Natural killer cell (primary cell): Measurements from ENCODE around the gene GNS. TPM values are rescaled to one million over a fixed set of nuclear protein-coding genes. Genes with fewer than 3 reads are reported as not detected.

ENCODE experiments used
- ATAC-seq, 3 donors: fragments of 150-1000 bp in 2 of 3; fragments of 200-7000 bp in 1 of 3; cut with Tn5 transposase; 1 replicate in 1 of 3; 2 replicates in 2 of 3; pipeline ENCODE4 v1.10.0; 2021; ENCODE audit warnings: mild to moderate bottlenecking in 2 of 3, moderate library complexity in 2 of 3
- DNase-seq, 2 donors: peaks; one replicate each; pipeline versions ENCODE4 v3.0.0 to v3.0.0-alpha.2; 2013 to 2021; ENCODE audit warnings: mixed read lengths in 1 of 2
- H3K27ac ChIP-seq: one replicate; pipeline ENCODE4 v1.5.1; 2013; ENCODE audit warnings: mild to moderate bottlenecking, low read length
- H3K27me3 ChIP-seq: one replicate; pipeline ENCODE4 v1.6.1; 2013; ENCODE audit warnings: low read length; ENCODE audit not compliant: control insufficient read depth, insufficient read depth
- H3K36me3 ChIP-seq: one replicate; pipeline ENCODE4 v1.6.1; 2013; ENCODE audit warnings: low read length; ENCODE audit not compliant: control insufficient read depth, insufficient read depth
- H3K4me1 ChIP-seq: one replicate; pipeline ENCODE4 v1.6.1; 2013; ENCODE audit warnings: low read length; ENCODE audit not compliant: control insufficient read depth, insufficient read depth
- H3K4me3 ChIP-seq: one replicate; pipeline ENCODE4 v1.5.1; 2013; ENCODE audit warnings: low read length
- H3K9me3 ChIP-seq: one replicate; pipeline ENCODE4 v1.6.1; 2013; ENCODE audit warnings: low read length; ENCODE audit not compliant: control insufficient read depth, insufficient read depth
- H3K27ac Mint-ChIP-seq, 2 donors: one replicate each; pipeline ENCODE4 v1.8.0; 2022; ENCODE audit warnings: mild to moderate bottlenecking in 2 of 2, mixed read lengths in 2 of 2, moderate library complexity in 1 of 2
- H3K27me3 Mint-ChIP-seq, 2 donors: one replicate each; pipeline ENCODE4 v1.8.0; 2022; ENCODE audit warnings: low read depth in 2 of 2, mixed read lengths in 2 of 2
- H3K36me3 Mint-ChIP-seq: one replicate; pipeline ENCODE4 v1.8.0; 2022; ENCODE audit warnings: mixed read lengths
- H3K4me1 Mint-ChIP-seq, 2 donors: one replicate each; pipeline ENCODE4 v1.8.0; 2022; ENCODE audit warnings: mixed read lengths in 2 of 2
- H3K4me3 Mint-ChIP-seq: one replicate; pipeline ENCODE4 v1.8.0; 2022; ENCODE audit warnings: mild to moderate bottlenecking, moderate library complexity, mixed read lengths
- H3K9me3 Mint-ChIP-seq, 2 donors: one replicate each; pipeline ENCODE4 v1.8.0; 2022; ENCODE audit warnings: mixed read lengths in 2 of 2
- CTCF ChIP-seq: fragments of 200-600 bp; IDR thresholded peaks from one replicate; pipeline ENCODE4 v1.8.0; 2022; ENCODE audit warnings: antibody characterized with exemption
- WGBS: methylation state at CpG from one replicate; pipeline ENCODE4 v1.1.7; 2013; ENCODE audit warnings: missing lambda C conversion rate; ENCODE audit not compliant: insufficient coverage; 5-methylcytosine and 5-hydroxymethylcytosine counted together
- intact Hi-C: fragments of 100-400 bp; cut with micrococcal nuclease; formaldehyde crosslinking; loops from one replicate; pipeline ENCODE4 v1.14.2; 2022
- total RNA-seq, 4 donors: library from RNA; stranded (reverse); fragments of 120-200 nt in 1 of 4; gene quantifications; one replicate each; pipeline versions ENCODE4 v1.2.3 to v1.2.4, GENCODE V29; 2013 to 2022

Gene GNS
- total RNA-seq, 3 donors from 2014 or later (not counting 1 experiment from before 2014, with no cell fraction given), result 51.9 to 73.9 (median 59.7) TPM

- intact Hi-C loops, result no loop called here
- no peak for TF ChIP-seq CTCF
Observed at GRCh38 chr12:64752032-64752431, 7.2 kb downstream of the GNS start.

GRCh38 chr12:64749461-64750200 lies 9.6 kb downstream of the GNS start:
- H3K27me3 Mint-ChIP-seq, result no peaks in the 10 kb centered on the region
- H3K9me3 Mint-ChIP-seq, result no peaks in the 10 kb centered on the region
- 88% methylated on average over 10 of the region's 15 CpGs for WGBS
- H3K4me1 ChIP-seq, result no peaks in the 10 kb centered on the region
- H3K27ac Mint-ChIP-seq, result peak overlapping the region in 1 of 2 donors; percentile 17
- H3K9me3 ChIP-seq, result no peaks in the 10 kb centered on the region
- no peak overlapping the region for H3K27ac ChIP-seq
- peaks cover 8 to 13% of the 10 kb centered on the region in 2 donors for H3K4me1 Mint-ChIP-seq
- no peak for DNase-seq
- no peak for TF ChIP-seq CTCF
- no peak overlapping the region for H3K4me3 ChIP-seq
- ATAC-seq, result no peak
- no peak overlapping the region for H3K4me3 Mint-ChIP-seq
- peaks cover 43% of the 10 kb centered on the region for H3K36me3 ChIP-seq
- H3K27me3 ChIP-seq, result no peaks in the 10 kb centered on the region
- peaks cover 26% of the 10 kb centered on the region for H3K36me3 Mint-ChIP-seq
- intact Hi-C loops, result no loop called here

More at GRCh38 chr12:64752032-64752431, 7.2 kb downstream of the GNS start:
- H3K27ac Mint-ChIP-seq, result no peak overlapping the region
- H3K4me3 Mint-ChIP-seq, result no peak overlapping the region
- DNase-seq (no peak), ATAC-seq (no peak)
- H3K9me3 Mint-ChIP-seq, result no peaks in the 10 kb centered on the region
- no peaks in the 10 kb centered on the region for H3K27me3 Mint-ChIP-seq
- Histone ChIP-seq H3K9me3 (no peaks in the 10 kb centered on the region), H3K27ac (no peak overlapping the region), H3K4me3 (no peak overlapping the region), H3K27me3 (no peaks in the 10 kb centered on the region), H3K4me1 (no peaks in the 10 kb centered on the region), H3K36me3 (peaks cover 24% of the 10 kb centered on the region)
- H3K4me1 Mint-ChIP-seq, result peaks cover 16 to 24% of the 10 kb centered on the region in 2 donors
- H3K36me3 Mint-ChIP-seq, result peaks cover 17% of the 10 kb centered on the region

- DNase-seq, result no peak
- peaks cover 59% of the 10 kb centered on the region for H3K36me3 ChIP-seq
- 0% methylated on average over 1 of the region's 2 CpGs for WGBS
- Mint-ChIP-seq H3K4me3 (no peak overlapping the region), H3K9me3 (no peaks in the 10 kb centered on the region), H3K27me3 (no peaks in the 10 kb centered on the region), H3K27ac (no peak overlapping the region), H3K4me1 (no peaks in the 10 kb centered on the region), H3K36me3 (peaks cover 18% of the 10 kb centered on the region)
- intact Hi-C loops, result no loop called here
- H3K4me3 ChIP-seq, result no peak overlapping the region
- TF ChIP-seq CTCF, result no peak
- H3K4me1 ChIP-seq, result no peaks in the 10 kb centered on the region
- H3K27me3 ChIP-seq, result no peaks in the 10 kb centered on the region
- no peaks in the 10 kb centered on the region for H3K9me3 ChIP-seq
- ATAC-seq, result no peak
- no peak overlapping the region for H3K27ac ChIP-seq
Observed at GRCh38 chr12:64747695-64748094, 11.5 kb downstream of the GNS start.

GRCh38 chr12:64746663-64747062 lies 12.5 kb downstream of the GNS start:
- intact Hi-C loops, result no loop called here
- no peak overlapping the region for H3K27ac ChIP-seq

More at GRCh38 chr12:64746663-64747062, 12.5 kb downstream of the GNS start:
- Histone ChIP-seq H3K4me1 (no peaks in the 10 kb centered on the region), H3K36me3 (peaks cover 62% of the 10 kb centered on the region), H3K9me3 (no peaks in the 10 kb centered on the region), H3K4me3 (no peak overlapping the region), H3K27me3 (no peaks in the 10 kb centered on the region)
- Mint-ChIP-seq H3K4me1 (no peaks in the 10 kb centered on the region), H3K36me3 (peaks cover 21% of the 10 kb centered on the region), H3K27ac (no peak overlapping the region), H3K9me3 (no peaks in the 10 kb centered on the region), H3K4me3 (no peak overlapping the region), H3K27me3 (no peaks in the 10 kb centered on the region)
- TF ChIP-seq CTCF, result no peak
- WGBS, result 77% methylated on average over 2 of the region's 2 CpGs
- ATAC-seq, result no peak
- DNase-seq, result no peak
